ENCODE results near the gene ADNP.

ADNP gene

DNA sequence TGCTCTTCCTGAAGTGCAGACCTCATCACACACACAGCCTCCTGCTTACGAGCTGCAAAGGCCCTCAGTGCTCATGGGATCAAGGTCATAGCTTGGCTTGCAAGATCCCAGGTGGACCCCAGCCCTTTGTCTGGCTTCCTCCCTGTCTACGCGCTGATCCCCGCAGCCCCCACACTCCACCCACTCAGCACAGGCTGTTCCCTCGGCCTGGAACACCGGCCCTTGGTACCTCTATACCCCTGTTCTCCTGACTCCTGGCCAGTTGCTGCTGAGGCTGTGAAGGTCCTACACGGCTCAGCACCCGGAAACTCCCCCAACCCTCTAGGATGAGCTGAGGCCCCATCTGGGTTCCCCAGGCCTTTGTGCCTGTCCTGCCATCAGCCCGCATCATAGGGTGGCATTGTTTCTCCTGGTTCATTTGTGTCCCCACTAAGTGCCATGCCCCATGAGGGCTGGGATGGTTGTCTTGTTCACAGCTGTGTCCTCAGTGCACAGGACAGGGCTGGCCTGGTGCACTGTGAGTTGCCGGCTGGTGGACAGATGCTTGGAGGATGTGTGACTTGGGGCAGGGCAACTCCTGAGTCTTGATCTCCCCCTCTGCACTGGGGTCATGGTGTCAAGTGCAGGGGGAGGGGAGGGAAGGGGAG lies 57.0 kb downstream of the ADNP start:
- no peaks in the 10 kb centered on the region for H3K9me3 ChIP-seq
- H3K27me3 ChIP-seq: no peaks in the 10 kb centered on the region
- no peak overlapping the region for H3K4me3 ChIP-seq (ENCODE audit: low read depth, low read length)
- H3K36me3 ChIP-seq: no peaks in the 10 kb centered on the region; the same call in 1 of the 2 replicates
- H3K4me1 ChIP-seq: no peaks in the 10 kb centered on the region
- TF ChIP-seq, protein P1, sequence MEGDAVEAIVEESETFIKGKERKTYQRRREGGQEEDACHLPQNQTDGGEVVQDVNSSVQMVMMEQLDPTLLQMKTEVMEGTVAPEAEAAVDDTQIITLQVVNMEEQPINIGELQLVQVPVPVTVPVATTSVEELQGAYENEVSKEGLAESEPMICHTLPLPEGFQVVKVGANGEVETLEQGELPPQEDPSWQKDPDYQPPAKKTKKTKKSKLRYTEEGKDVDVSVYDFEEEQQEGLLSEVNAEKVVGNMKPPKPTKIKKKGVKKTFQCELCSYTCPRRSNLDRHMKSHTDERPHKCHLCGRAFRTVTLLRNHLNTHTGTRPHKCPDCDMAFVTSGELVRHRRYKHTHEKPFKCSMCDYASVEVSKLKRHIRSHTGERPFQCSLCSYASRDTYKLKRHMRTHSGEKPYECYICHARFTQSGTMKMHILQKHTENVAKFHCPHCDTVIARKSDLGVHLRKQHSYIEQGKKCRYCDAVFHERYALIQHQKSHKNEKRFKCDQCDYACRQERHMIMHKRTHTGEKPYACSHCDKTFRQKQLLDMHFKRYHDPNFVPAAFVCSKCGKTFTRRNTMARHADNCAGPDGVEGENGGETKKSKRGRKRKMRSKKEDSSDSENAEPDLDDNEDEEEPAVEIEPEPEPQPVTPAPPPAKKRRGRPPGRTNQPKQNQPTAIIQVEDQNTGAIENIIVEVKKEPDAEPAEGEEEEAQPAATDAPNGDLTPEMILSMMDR (IDR thresholded peaks at IDR 0.05; ENCODE audit: low read depth, low read length): no peak
- no peak for DNase-seq

DNA sequence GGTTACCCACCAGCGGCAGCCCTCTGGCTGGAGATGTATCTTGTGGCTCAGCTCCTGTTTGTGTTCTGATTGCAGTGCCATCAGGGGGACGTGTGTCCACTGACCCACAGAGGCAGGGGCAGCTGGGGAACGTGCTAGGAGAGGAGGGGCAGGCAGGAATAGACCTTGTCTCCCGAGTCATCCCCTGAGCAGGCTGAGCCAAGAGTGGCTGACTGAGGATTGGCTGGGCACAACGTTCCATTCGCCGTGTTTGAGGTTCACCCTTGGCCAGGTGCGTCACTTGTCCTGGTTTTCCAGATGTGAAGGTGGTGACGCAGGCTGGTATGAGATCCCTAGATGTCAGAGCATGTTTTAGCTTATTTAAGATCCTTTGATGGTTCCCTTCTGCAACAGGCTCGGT lies 57.7 kb downstream of the ADNP start:
- no peak overlapping the region for H3K4me3 ChIP-seq (ENCODE audit: low read depth, low read length)

DNA sequence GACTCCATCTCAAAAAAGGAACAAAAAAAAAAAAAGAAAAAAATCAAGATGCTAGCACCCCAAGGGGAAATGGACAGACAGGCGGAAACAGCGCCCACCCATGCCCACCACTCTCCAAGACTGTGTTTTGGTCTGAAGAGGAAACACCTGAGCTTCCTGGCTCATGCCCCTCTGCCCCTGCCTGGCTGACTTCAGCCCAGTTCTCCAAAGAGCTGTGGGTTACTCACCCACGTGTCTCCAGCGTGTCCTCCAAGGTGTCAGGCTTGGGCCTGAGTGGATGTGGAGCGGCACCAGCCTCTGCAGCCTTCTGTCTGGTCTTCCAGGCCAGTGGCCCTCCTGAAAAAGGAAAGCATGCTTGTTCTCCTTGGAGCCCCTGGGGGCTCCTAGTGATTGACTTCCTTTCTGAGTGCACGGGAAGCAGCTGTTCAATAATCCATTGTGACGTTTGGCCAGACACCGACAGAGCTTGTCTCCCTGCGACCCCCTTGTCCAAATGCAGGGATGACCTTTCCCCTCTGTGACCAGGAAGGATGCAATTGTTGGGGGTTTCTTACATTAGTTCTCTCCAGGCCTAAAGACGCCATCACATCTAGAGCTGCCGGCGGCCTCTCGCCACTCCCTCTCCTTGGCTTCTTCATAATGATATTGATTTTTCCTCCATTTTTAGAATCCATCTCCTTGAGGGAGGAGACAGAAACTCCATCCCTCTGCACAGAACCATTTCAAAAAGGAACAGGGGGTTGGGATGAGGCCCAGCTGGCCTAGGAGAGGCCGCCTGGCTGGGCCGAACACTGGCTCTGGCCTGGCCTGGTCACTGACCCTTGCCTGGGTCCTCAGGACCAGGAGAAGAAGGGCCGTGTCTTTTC lies 58.4 kb downstream of the ADNP start:
- Histone ChIP-seq H3K27me3 (no peaks in the 10 kb centered on the region), H3K4me1 (no peaks in the 10 kb centered on the region), H3K36me3 (no peaks in the 10 kb centered on the region; the same call in 1 of the 2 replicates), H3K9me3 (no peaks in the 10 kb centered on the region), H3K4me3 (ENCODE audit: low read depth, low read length) (no peak overlapping the region)
- no peak for DNase-seq
- TF ChIP-seq, protein P1 (IDR thresholded peaks at IDR 0.05; ENCODE audit: low read depth, low read length): no peak

More for the DNA sequence above, 57.7 kb downstream of the ADNP start:
- Histone ChIP-seq H3K36me3 (no peaks in the 10 kb centered on the region; the same call in 1 of the 2 replicates), H3K4me1 (no peaks in the 10 kb centered on the region), H3K27me3 (no peaks in the 10 kb centered on the region), H3K9me3 (no peaks in the 10 kb centered on the region)
- TF ChIP-seq, protein P1 (IDR thresholded peaks at IDR 0.05; ENCODE audit: low read depth, low read length): no peak
- DNase-seq: no peak

DNA sequence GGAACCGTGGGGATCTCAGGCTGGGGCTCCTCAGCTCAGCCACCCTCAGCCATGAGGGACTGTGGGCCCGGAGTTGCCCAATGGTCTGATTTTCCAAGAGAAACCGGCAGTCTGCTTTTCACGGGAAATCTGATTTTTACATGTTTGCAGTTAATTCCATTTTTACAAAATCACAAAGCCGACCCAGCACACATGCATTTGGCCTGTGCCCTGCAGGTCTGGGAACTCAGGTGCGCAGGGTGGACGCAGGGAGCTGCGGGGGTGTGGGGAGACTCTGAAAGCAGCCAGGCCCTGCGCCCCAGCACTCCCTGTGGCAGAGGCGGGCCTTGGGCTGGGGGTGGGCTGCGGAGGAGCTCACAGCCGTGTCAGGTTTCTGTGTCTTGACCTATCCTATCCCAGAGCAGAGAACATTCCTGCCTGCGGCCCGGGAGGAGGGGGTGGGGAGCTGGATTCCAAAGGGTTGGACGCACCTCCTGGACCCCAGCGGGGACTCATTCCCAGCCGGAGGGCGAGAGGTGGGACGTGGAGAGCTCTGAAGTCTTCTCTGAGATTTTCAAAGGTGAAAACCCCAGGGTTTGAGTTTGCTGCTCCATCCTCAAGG lies 60.6 kb downstream of the ADNP start:
- H3K36me3 ChIP-seq: no peaks in the 10 kb centered on the region
- TF ChIP-seq, protein P1 (IDR thresholded peaks at IDR 0.05; ENCODE audit: low read depth, low read length): no peak
- H3K4me1 ChIP-seq: no peaks in the 10 kb centered on the region
- no peaks in the 10 kb centered on the region for H3K9me3 ChIP-seq
- no peaks in the 10 kb centered on the region for H3K27me3 ChIP-seq
- no peak for DNase-seq
- H3K4me3 ChIP-seq (ENCODE audit: low read depth, low read length): no peak overlapping the region

DNA sequence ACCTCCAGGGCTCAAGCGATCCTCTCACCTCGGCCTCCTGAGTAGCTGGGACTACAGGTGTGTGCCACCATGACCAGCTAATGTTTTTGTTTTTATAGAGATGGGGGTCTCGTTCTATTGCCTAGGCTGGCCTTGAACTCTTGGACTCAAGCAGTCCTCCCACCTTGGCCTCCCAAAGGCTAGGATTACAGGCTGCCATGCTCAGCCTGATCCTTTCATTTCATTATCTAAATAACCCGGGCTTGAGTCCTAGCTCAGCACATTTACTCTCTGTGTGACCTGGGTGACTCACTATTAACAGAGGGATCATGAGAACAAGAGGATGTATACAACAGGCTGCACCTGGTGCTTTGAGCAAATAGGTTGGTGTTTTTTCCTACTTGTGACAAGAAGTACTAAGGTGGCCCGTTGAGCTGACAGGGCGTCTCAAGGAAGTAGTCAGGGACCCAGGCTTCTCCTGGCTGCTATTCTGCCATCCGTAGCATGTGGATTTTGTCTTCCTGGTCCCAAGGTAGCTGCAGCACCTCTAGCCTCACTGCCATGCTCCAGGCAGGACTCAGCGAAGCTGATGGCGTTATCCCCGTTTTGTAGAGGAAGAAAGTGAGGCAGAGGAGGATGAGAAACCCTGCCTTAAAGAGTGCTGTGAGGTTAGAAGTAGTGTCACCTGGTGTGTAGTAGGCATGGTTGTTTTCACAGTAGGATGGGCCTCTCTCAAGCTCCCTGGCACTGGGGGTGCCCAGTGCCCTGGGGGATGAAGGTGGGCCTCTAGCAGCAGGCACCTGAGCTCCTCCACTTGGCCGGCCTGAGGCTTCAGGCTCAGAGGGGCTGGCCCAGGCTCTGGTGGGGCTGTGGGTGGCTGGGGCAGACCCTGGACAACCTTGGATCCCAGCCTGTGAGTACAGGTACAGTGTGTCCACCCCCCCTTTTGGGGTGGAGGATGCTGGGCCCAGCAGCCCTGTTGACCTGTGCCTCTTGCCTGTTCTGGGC lies 62.4 kb downstream of the ADNP start:
- TF ChIP-seq, protein P1 (IDR thresholded peaks at IDR 0.05; ENCODE audit: low read depth, low read length): no peak
- Histone ChIP-seq H3K9me3 (no peaks in the 10 kb centered on the region), H3K36me3 (no peaks in the 10 kb centered on the region), H3K27me3 (no peaks in the 10 kb centered on the region), H3K4me3 (ENCODE audit: low read depth, low read length) (no peak overlapping the region), H3K4me1 (no peaks in the 10 kb centered on the region)
- DNase-seq: no peak

All from BE2C (cell line).